HG02840 (cell line): ENCODE data around the gene ZFAND5.

Experiments used
- ATAC-seq: cut with Tn5 transposase; IDR thresholded peaks from one replicate; pipeline ENCODE4 v1.9.1; 2021; ENCODE audit warnings: mild to moderate bottlenecking, moderate library complexity, moderate number of reproducible peaks; ENCODE audit not compliant: unreplicated experiment, low FRiP score

The ZFAND5 gene

GRCh38 chr9:72364679-72365524 lies at the start of gene ZFAND5:
Gene ZFAND5, minus strand, starts transcription at chr9:72365208. Its CDS starts 4,430 bp downstream, at chr9:72360778.
- ATAC-seq: peak; percentile 73

GRCh38 chr9:72412483-72413040 lies 47.6 kb upstream of the ZFAND5 start:
- no peak for ATAC-seq

- ATAC-seq: no peak
Observed at GRCh38 chr9:72410214-72410613, 45.2 kb upstream of the ZFAND5 start.

- no peak for ATAC-seq
Observed at GRCh38 chr9:72407114-72407513, 42.1 kb upstream of the ZFAND5 start.

DNA sequence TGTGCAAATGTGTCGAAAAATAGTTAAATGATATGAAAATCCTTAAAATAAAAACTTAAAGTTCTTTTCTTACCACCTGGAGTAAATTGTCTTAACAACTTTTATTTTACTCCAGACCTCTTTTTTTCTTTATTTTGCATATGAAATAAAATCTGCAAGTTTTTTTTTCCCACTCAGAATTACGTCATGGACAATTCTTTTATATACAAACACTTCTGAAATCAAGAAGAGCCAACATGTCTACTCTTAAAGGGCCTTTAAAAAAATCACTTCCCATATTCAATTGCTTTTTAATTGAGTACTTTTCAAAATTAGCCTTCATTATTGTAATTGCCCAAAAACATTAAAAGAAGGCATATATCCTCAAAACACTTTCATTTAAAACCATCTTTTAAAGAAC lies 37.7 kb upstream of the ZFAND5 start:
- ATAC-seq: no peak

GRCh38 chr9:72401396-72401795 lies 36.4 kb upstream of the ZFAND5 start:
- no peak for ATAC-seq

DNA sequence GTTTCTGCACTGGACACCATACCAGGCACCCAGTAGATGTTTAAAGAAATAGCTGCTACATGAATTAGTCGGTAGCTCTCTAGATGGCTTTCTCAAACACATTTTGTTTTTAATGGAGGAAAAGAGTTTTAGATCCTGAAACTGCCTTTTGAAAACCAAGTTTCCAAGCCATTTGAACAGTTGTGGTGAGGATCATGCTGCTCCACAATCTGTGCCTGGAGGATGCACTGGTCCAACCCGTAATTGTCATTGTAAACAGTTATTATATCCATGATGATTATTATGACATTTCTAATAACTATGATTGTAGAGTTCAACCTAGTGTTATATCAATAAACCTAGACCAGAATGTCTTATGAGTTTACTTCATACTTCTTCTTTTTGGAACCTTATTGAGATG lies 35.9 kb upstream of the ZFAND5 start:
- ATAC-seq: no peak

GRCh38 chr9:72399391-72399790 lies 34.4 kb upstream of the ZFAND5 start:
- ATAC-seq: no peak

DNA sequence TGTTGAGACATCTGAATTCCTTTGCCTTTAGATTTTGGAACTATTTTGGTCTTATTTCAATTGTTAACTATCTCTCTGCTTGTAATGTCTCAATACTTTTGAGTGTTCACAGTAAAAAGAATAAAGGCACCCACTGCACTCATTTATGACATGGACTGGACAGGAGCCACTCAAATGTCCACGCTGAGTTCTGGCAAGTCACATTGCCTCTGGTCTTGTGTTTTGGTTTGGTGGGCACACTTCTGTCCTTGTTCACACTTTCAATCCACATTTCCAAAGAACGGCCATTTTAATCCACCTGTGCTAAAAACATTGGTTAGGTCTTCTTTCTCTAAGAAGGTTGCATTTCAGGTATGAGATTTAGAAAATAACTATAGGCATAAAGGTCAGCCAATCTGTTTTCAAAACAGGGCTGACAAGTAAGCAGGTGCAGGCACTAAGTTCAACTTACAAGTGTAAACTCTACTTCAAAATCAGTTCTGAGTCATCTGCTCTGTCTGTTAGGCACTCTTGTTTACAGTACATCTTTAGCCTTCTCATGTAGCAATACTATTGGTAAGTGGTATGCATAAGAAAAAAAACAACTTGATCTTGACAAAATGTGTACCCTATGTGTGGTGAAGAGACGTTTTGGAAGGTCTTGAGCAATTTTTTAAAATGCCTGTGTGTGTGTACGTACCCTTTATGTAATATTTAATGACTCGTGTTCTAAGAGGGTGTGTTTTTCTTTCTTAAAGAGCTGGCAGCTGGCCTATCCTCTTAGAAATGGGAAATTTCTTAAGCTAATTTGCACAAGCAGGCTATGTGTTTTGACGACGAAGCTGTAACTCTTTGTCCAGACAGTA lies 31.5 kb upstream of the ZFAND5 start:
- ATAC-seq: no peak

- no peak for ATAC-seq
Observed at GRCh38 chr9:72394066-72394465, 29.1 kb upstream of the ZFAND5 start.

DNA sequence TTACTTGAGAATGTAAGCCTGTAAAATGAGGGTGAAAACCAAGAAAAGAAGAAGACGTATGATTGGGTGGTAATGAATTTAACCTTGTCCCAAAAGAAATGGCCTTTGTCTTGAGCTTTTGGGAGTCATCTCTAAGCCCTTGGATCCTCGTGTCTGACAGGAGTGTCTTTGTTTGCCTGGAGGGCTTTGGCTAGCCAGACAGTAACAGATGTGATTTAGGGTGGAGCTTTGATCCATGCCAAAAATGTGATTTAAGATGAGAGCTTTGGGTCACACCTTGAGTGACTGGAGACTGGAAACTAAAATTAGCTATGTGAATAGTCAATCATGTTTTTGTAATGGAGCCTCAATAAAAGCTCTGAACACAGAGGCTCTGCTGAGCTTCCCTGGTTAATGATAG lies 25.9 kb upstream of the ZFAND5 start:
- ATAC-seq: no peak

DNA sequence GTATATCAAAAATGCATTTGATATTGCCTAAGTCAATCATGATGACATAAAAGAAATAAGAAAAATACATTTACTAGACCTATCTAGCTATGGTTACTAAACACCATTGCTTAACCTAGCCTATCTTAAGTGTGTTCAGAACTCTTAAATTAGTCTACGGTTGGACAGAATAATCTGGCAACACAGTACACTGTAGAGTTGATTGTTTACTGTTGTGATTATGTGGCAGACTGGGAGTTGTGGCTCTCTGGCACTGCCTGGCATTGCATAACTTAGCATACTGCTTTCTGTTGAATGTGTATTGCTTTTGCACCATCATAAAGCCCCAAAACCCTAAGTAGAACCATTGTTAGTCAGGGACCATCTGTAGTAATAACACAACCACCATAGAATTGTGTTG lies 21.2 kb upstream of the ZFAND5 start:
- no peak for ATAC-seq

- ATAC-seq: no peak
Observed at GRCh38 chr9:72384710-72385485, 19.9 kb upstream of the ZFAND5 start.

GRCh38 chr9:72383978-72384709 lies 19.1 kb upstream of the ZFAND5 start:
- no peak for ATAC-seq

GRCh38 chr9:72382405-72382804 lies 17.4 kb upstream of the ZFAND5 start:
- ATAC-seq: no peak

DNA sequence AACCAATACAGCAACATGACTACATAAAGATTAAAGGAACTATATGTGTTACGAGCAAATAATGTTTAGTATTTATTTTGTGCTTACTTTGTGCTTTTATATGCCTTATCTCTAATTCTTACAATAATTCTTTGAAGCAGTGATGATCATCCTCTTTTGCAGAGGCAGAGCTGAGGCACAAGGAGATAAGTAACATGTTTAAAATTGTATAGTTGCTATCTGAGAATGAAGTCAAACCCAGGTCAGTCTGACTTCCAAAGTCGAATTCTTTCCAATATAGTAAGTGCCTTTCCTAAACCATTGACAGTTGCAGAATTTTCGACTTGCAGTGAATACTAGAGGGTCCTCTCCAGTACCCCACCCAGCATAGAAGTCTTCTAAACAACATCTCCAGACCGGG lies 12.0 kb upstream of the ZFAND5 start:
- no peak for ATAC-seq

DNA sequence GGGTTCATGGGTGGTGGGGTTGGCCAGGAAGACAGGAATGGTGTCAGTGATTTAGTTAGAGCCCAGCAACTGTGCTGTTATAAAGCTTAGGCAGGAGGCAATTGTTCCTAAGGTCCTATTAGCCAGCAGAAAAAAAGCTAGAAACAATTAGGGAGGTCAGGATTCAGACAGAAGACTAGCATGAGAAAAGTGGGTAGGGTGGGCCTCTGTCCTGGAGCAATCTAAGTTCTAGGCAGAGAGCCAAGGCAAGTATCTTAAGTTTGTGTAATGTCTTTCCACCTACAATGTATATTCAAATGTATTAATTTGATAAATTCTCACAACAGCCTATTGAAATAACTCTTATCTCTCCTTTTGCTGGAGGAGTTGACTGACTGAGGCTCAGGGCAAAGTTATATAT lies 6.1 kb upstream of the ZFAND5 start:
- no peak for ATAC-seq

- peak; percentile 37 for ATAC-seq
Observed at GRCh38 chr9:72365525-72366256, 683 bp upstream of the ZFAND5 start.
